HL-60 (cell line): Measurements from ENCODE around the gene RAB40AL.
"Not testable (repeated sequence)": the region's sequence is repeated elsewhere in the genome, so short reads cannot be mapped to it uniquely, and the experiment has no call there.

Source experiments
- GABPA ChIP-seq: IDR thresholded peaks from 2 replicates; pipeline ENCODE4 v1.6.1; 2012; ENCODE audit warnings: low read depth
- POLR2AphosphoS5 ChIP-seq: IDR thresholded peaks from 2 replicates; pipeline ENCODE4 v1.6.1; 2012; ENCODE audit warnings: low read depth
- SPI1 ChIP-seq: IDR thresholded peaks from 2 replicates; pipeline ENCODE4 v1.6.1; 2012; ENCODE audit warnings: low read depth, mild to moderate bottlenecking, borderline replicate concordance
- TF ChIP-seq, protein P1 (sequence below): IDR thresholded peaks from one replicate; pipeline ENCODE4 v1.5.1; 2011; ENCODE audit warnings: low read length, control low read depth, inconsistent platforms; ENCODE audit not compliant: insufficient read depth
- TF ChIP-seq, protein P2 (sequence below): IDR thresholded peaks from 2 replicates; pipeline ENCODE4 v1.6.1; 2012; ENCODE audit warnings: low read depth; ENCODE audit not compliant: insufficient replicate concordance

DNA sequence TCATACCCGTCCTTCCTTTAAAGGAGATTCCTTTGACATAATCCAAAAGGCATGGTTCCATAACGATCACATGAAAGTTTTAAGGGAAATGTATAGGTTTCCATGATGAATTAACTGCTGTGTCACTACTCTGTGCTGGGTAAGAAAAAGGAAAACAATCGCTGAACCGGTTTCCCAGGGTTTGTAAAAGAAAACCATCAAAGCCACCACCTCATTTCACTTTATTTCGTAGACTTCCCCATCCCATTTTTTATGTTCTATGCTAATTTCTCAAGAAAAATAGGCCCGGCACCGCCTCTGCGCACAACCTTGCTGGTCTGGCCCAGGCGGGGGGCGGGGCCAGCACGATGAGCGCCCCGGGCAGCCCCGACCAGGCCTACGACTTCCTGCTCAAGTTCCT, at the start of gene RAB40AL:
- not testable (repeated sequence) for TF ChIP-seq POLR2AphosphoS5, GABPA, SPI1
- TF ChIP-seq, protein P1, sequence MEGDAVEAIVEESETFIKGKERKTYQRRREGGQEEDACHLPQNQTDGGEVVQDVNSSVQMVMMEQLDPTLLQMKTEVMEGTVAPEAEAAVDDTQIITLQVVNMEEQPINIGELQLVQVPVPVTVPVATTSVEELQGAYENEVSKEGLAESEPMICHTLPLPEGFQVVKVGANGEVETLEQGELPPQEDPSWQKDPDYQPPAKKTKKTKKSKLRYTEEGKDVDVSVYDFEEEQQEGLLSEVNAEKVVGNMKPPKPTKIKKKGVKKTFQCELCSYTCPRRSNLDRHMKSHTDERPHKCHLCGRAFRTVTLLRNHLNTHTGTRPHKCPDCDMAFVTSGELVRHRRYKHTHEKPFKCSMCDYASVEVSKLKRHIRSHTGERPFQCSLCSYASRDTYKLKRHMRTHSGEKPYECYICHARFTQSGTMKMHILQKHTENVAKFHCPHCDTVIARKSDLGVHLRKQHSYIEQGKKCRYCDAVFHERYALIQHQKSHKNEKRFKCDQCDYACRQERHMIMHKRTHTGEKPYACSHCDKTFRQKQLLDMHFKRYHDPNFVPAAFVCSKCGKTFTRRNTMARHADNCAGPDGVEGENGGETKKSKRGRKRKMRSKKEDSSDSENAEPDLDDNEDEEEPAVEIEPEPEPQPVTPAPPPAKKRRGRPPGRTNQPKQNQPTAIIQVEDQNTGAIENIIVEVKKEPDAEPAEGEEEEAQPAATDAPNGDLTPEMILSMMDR: not testable (repeated sequence)
- TF ChIP-seq, protein P2, sequence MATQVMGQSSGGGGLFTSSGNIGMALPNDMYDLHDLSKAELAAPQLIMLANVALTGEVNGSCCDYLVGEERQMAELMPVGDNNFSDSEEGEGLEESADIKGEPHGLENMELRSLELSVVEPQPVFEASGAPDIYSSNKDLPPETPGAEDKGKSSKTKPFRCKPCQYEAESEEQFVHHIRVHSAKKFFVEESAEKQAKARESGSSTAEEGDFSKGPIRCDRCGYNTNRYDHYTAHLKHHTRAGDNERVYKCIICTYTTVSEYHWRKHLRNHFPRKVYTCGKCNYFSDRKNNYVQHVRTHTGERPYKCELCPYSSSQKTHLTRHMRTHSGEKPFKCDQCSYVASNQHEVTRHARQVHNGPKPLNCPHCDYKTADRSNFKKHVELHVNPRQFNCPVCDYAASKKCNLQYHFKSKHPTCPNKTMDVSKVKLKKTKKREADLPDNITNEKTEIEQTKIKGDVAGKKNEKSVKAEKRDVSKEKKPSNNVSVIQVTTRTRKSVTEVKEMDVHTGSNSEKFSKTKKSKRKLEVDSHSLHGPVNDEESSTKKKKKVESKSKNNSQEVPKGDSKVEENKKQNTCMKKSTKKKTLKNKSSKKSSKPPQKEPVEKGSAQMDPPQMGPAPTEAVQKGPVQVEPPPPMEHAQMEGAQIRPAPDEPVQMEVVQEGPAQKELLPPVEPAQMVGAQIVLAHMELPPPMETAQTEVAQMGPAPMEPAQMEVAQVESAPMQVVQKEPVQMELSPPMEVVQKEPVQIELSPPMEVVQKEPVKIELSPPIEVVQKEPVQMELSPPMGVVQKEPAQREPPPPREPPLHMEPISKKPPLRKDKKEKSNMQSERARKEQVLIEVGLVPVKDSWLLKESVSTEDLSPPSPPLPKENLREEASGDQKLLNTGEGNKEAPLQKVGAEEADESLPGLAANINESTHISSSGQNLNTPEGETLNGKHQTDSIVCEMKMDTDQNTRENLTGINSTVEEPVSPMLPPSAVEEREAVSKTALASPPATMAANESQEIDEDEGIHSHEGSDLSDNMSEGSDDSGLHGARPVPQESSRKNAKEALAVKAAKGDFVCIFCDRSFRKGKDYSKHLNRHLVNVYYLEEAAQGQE: not testable (repeated sequence)
